Fibroblast of lung (primary cell): ENCODE results near the gene NANOGP8. TPM values are rescaled to one million over a fixed set of nuclear protein-coding genes. Genes with fewer than 3 reads are reported as not detected.

Source experiments
- DNase-seq, 2 donors: peaks; one replicate each; pipeline versions ENCODE4 v3.0.0 to v3.0.0-alpha.2; 2010; ENCODE audit warnings: low read depth in 2 of 2
- H2AFZ ChIP-seq: 2 replicates; pipeline ENCODE4 v1.5.1; 2012; ENCODE audit warnings: low read length, control low read depth, inconsistent platforms
- H3K27ac ChIP-seq: 2 replicates; pipeline ENCODE4 v1.5.1; 2011; ENCODE audit warnings: low read length, control low read depth; ENCODE audit not compliant: insufficient read depth
- H3K27me3 ChIP-seq: 2 replicates; pipeline ENCODE4 v1.5.1; 2011; ENCODE audit warnings: mild to moderate bottlenecking, low read length; ENCODE audit not compliant: control insufficient read depth, insufficient read depth
- H3K36me3 ChIP-seq: 2 replicates; pipeline ENCODE4 v1.5.1; 2011; ENCODE audit warnings: low read length; ENCODE audit not compliant: control insufficient read depth, insufficient read depth
- H3K4me1 ChIP-seq: 2 replicates; pipeline ENCODE4 v1.5.1; 2011; ENCODE audit warnings: low read length; ENCODE audit not compliant: control insufficient read depth, insufficient read depth; ENCODE audit errors: extremely low read depth
- H3K4me2 ChIP-seq: 2 replicates; pipeline ENCODE4 v1.5.1; 2011; ENCODE audit warnings: low read length, control low read depth; ENCODE audit not compliant: insufficient read depth; ENCODE audit errors: extremely low read depth
- H3K4me3 ChIP-seq, 4 experiments: fragments of 200-600 bp in 1 of 4; sonication (generic) in 1 of 4; replicated peaks in 1 of 4; 2 replicates each; pipeline ENCODE4 v1.5.1; 2011 to 2016; ENCODE audit warnings: low read length in 4 of 4, low read depth in 3 of 4, mild to moderate bottlenecking in 3 of 4, control low read depth in 2 of 4, inconsistent platforms in 1 of 4, mixed read lengths in 1 of 4; ENCODE audit not compliant: insufficient read depth in 1 of 4; ENCODE audit errors: control extremely low read depth in 1 of 4
- H3K79me2 ChIP-seq: 2 replicates; pipeline ENCODE4 v1.5.1; 2012; ENCODE audit warnings: mild to moderate bottlenecking, low read length, inconsistent platforms; ENCODE audit not compliant: control insufficient read depth, insufficient read depth
- H3K9ac ChIP-seq: 2 replicates; pipeline ENCODE4 v1.5.1; 2011; ENCODE audit warnings: mild to moderate bottlenecking, low read length, control low read depth; ENCODE audit not compliant: insufficient read depth
- H3K9me3 ChIP-seq: 2 replicates; pipeline ENCODE4 v1.5.1; 2012; ENCODE audit warnings: low read depth, low read length; ENCODE audit not compliant: control insufficient read depth, insufficient read depth
- H4K20me1 ChIP-seq: 2 replicates; pipeline ENCODE4 v1.5.1; 2011; ENCODE audit warnings: low read length; ENCODE audit not compliant: control insufficient read depth, insufficient read depth; ENCODE audit errors: extremely low read depth
- EZH2 ChIP-seq: IDR thresholded peaks from 2 replicates; pipeline ENCODE4 v1.5.1; 2012; ENCODE audit warnings: low read length, control low read depth, mild to moderate bottlenecking; ENCODE audit errors: missing control alignments
- polyA plus RNA-seq, 2 donors: library from polyadenylated mRNA; depleted of rRNA in 1 of 2; stranded (reverse) in 1 of 2; unstranded in 1 of 2; fragments of >200 nt; gene quantifications; 2 replicates each; pipeline ENCODE4 v1.2.1, GENCODE V29; 2011 to 2012; ENCODE audit warnings: missing spikeins in 1 of 2
- total RNA-seq: library from RNA; depleted of rRNA; stranded (reverse); fragments of >200 nt; gene quantifications from 2 replicates; pipeline ENCODE4 v1.2.1, GENCODE V29; 2014
- TF ChIP-seq, protein P1 (sequence below), 2 donors: IDR thresholded peaks in 1 of 2; conservative IDR thresholded peaks in 1 of 2; 1 replicate in 1 of 2; 2 replicates in 1 of 2; pipeline ENCODE4 v1.5.1; 2011 to 2012; ENCODE audit warnings: low read length in 2 of 2, control low read depth in 1 of 2, inconsistent platforms in 1 of 2, low read depth in 1 of 2, mild to moderate bottlenecking in 1 of 2

Gene NANOGP8
- total and polyA plus RNA-seq, 2 donors (not counting 1 experiment from before 2014, with no cell fraction given), result not detected

DNA sequence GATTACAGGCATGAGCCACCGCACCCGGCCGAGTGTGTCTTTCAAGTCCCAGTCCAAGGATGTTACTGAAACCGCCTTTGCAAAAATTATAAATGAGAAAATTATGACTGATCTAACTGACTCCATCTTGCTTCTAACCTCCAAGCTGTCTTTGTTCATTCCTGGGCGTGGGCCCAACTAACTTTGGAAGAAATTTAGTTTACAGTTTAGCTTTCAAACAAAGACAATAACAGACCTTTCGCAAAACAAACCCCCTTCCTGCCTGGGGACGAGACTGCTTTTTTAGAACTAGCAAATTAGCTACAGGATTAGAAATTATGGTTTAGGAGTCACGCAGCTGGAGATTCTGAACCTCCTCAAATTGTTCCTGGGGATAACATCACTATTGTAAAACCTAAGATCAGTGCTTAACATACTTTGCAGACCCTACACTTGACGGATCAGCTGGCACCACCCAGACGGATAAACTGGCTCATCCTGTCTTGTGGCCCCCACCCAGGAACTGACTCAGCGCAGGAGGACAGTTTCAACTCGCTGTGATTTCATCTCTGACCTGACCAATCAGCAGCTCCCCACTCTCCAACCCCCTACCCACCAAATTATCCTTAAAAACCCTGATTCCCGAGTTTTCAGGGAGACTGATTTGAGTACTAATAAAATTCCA lies 23.8 kb downstream of the NANOGP8 start:
- no peak overlapping the region for H3K27ac ChIP-seq
- no peaks in the 10 kb centered on the region for H4K20me1 ChIP-seq
- H3K79me2 ChIP-seq, result no peaks in the 10 kb centered on the region
- H3K9me3 ChIP-seq, result no peaks in the 10 kb centered on the region
- no peaks in the 10 kb centered on the region for H3K4me1 ChIP-seq
- peak overlapping the region; percentile 49 for H2AFZ ChIP-seq
- peak in 1 of 2 donors; percentile 20 for DNase-seq
- H3K36me3 ChIP-seq, result no peaks in the 10 kb centered on the region
- no peak overlapping the region for H3K4me3 ChIP-seq
- H3K27me3 ChIP-seq, result no peaks in the 10 kb centered on the region
- H3K4me2 ChIP-seq, result peak overlapping the region; percentile 70
- TF ChIP-seq EZH2, result no peak
- TF ChIP-seq, protein P1, sequence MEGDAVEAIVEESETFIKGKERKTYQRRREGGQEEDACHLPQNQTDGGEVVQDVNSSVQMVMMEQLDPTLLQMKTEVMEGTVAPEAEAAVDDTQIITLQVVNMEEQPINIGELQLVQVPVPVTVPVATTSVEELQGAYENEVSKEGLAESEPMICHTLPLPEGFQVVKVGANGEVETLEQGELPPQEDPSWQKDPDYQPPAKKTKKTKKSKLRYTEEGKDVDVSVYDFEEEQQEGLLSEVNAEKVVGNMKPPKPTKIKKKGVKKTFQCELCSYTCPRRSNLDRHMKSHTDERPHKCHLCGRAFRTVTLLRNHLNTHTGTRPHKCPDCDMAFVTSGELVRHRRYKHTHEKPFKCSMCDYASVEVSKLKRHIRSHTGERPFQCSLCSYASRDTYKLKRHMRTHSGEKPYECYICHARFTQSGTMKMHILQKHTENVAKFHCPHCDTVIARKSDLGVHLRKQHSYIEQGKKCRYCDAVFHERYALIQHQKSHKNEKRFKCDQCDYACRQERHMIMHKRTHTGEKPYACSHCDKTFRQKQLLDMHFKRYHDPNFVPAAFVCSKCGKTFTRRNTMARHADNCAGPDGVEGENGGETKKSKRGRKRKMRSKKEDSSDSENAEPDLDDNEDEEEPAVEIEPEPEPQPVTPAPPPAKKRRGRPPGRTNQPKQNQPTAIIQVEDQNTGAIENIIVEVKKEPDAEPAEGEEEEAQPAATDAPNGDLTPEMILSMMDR (conservative IDR thresholded peaks at IDR 0.05 in 1 of 2, IDR thresholded peaks at IDR 0.05 in 1 of 2; ENCODE audit: low read depth in 1 of 2, low read length in 2 of 2), result no peak
- no peak overlapping the region for H3K9ac ChIP-seq

DNA sequence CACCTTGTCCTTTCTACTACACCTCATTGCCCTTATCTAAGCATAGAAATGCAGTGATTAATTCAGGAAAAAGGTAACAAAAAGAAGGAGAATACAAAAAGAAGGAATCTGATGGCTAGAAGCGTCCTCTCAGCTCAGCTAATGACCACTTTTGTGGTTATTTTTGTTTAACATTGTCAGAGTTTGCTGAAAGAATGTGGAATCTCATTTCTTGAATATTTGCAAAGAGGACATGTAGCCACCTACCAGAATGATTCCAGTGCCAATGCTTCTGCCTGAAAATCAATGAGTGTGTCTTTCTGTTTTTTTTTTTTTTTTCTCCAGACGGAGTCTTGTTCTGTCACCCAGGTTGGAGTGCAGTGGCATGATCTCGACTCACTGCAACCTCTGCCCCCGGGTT lies 24.5 kb downstream of the NANOGP8 start:
- H4K20me1 ChIP-seq, result no peaks in the 10 kb centered on the region
- H3K36me3 ChIP-seq, result no peaks in the 10 kb centered on the region
- TF ChIP-seq, protein P1 (conservative IDR thresholded peaks at IDR 0.05 in 1 of 2, IDR thresholded peaks at IDR 0.05 in 1 of 2; ENCODE audit: low read depth in 1 of 2, low read length in 2 of 2), result no peak
- no peak for TF ChIP-seq EZH2
- no peak overlapping the region for H3K4me2 ChIP-seq
- H3K27me3 ChIP-seq, result no peaks in the 10 kb centered on the region
- H3K27ac ChIP-seq, result no peak overlapping the region
- H3K9me3 ChIP-seq, result no peaks in the 10 kb centered on the region
- peak in 1 of 2 donors; percentile 51 for DNase-seq
- no peaks in the 10 kb centered on the region for H3K79me2 ChIP-seq
- no peak overlapping the region for H2AFZ ChIP-seq
- H3K9ac ChIP-seq, result no peak overlapping the region
- no peak overlapping the region for H3K4me3 ChIP-seq
- no peaks in the 10 kb centered on the region for H3K4me1 ChIP-seq

DNA sequence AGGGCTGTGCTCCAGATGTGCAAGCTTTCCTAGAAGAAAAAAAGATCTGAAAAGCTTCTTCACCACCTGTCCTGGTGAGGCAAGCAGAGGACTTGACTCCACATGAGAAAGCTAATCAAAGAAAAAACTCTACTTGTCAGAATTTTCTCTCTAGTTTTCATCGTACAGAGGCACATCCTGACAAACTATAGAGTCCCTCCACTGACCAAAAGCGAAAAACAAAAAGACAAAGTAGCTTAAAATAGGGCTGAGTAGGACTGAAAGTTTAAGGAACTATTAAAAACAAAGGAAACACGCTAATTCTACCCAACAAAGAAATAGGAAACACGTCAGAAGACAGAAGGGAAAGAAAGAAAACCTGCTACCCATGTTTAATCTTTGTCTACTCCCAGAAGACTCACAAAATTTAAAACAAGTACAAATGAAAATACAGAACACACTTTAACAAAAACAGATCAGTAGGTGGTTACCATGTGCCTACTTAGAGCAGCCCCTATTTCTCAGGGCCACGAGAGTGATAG lies 26.5 kb downstream of the NANOGP8 start:
- H4K20me1 ChIP-seq, result no peaks in the 10 kb centered on the region
- no peak overlapping the region for H3K4me3 ChIP-seq
- no peak overlapping the region for H3K27ac ChIP-seq
- DNase-seq, result no peak
- no peak overlapping the region for H3K4me2 ChIP-seq
- no peaks in the 10 kb centered on the region for H3K4me1 ChIP-seq
- H2AFZ ChIP-seq, result no peak overlapping the region
- H3K9ac ChIP-seq, result no peak overlapping the region
- H3K79me2 ChIP-seq, result no peaks in the 10 kb centered on the region
- H3K36me3 ChIP-seq, result no peaks in the 10 kb centered on the region
- TF ChIP-seq, protein P1 (conservative IDR thresholded peaks at IDR 0.05 in 1 of 2, IDR thresholded peaks at IDR 0.05 in 1 of 2; ENCODE audit: low read depth in 1 of 2, low read length in 2 of 2), result no peak
- no peak for TF ChIP-seq EZH2
- no peaks in the 10 kb centered on the region for H3K27me3 ChIP-seq
- no peaks in the 10 kb centered on the region for H3K9me3 ChIP-seq
